Adrenal gland (tissue), 12 donors: ENCODE data around the gene SLC18A2. TPM values are rescaled to one million over a fixed set of nuclear protein-coding genes. Genes with fewer than 3 reads are reported as not detected.
A peak's percentile ranks its signal among the peaks of the same experiment; 100 is the strongest.

ENCODE experiments used
- DNase-seq, 7 donors: peaks; one replicate each; pipeline ENCODE4 v3.0.0-alpha.2; 2019 to 2020
- H3K27ac ChIP-seq, 5 donors: fragments of 200-600 bp; sonication (generic) in 4 of 5; 1 replicate in 3 of 5; 2 replicates in 2 of 5; pipeline versions ENCODE4 v1.5.1 to v1.8.0; 2016 to 2020; ENCODE audit warnings: mild to moderate bottlenecking in 1 of 5
- H3K27me3 ChIP-seq: fragments of 200-600 bp; 2 replicates; pipeline ENCODE4 v1.8.0; 2021
- H3K36me3 ChIP-seq, 2 donors: fragments of 200-600 bp; replicated peaks in 1 of 2; 1 replicate in 1 of 2; 2 replicates in 1 of 2; pipeline versions ENCODE4 v1.5.1 to v1.8.0; 2018 to 2022
- H3K4me1 ChIP-seq, 2 donors: fragments of 200-600 bp; replicated peaks in 1 of 2; 1 replicate in 1 of 2; 2 replicates in 1 of 2; pipeline versions ENCODE4 v1.5.1 to v1.8.0; 2018 to 2021
- H3K4me3 ChIP-seq, 4 donors: fragments of 200-600 bp; sonication (generic) in 3 of 4; one replicate each; pipeline ENCODE4 v1.5.1; 2016 to 2018
- H3K9me3 ChIP-seq, 3 donors: fragments of 200-600 bp; sonication (generic) in 1 of 3; replicated peaks in 1 of 3; 1 replicate in 2 of 3; 2 replicates in 1 of 3; pipeline versions ENCODE4 v1.5.1 to v1.8.0; 2016 to 2021
- CTCF ChIP-seq, 6 experiments: fragments of 450-650 bp in 4 of 6; fragments of 200-600 bp in 2 of 6; sonication (generic) in 1 of 6; IDR thresholded peaks; 1 replicate in 5 of 6; 2 replicates in 1 of 6; pipeline versions ENCODE4 v1.5.1 to v1.8.0; 2016 to 2021; ENCODE audit warnings: antibody characterized with exemption in 6 of 6, mild to moderate bottlenecking in 2 of 6, moderate library complexity in 1 of 6
- POLR2A ChIP-seq, 2 donors: fragments of 450-650 bp; IDR thresholded peaks; one replicate each; pipeline ENCODE4 v1.6.1; 2017; ENCODE audit warnings: antibody characterized with exemption in 2 of 2, mild to moderate bottlenecking in 2 of 2, moderate library complexity in 1 of 2
- WGBS, 4 donors: extraction: QIAGEN DNeasy Blood & Tissue Kit in 2 of 4; methylation state at CpG; one replicate each; pipeline versions ENCODE4 v1.1.5 to v1.1.7; 2013 to 2017; 5-methylcytosine and 5-hydroxymethylcytosine counted together
- intact Hi-C, 2 donors: fragments of 100-400 bp; cut with DNase I; formaldehyde crosslinking; loops; one replicate each; pipeline versions ENCODE4 v1.14.1 to v1.15.0; 2022 to 2023
- polyA plus RNA-seq, 3 donors: library from polyadenylated mRNA; stranded (reverse); fragments of 200-250 nt in 2 of 3; fragments of 350-450 nt in 1 of 3; fragmentation: Illumina TruSeq in 1 of 3; extraction: RNeasy Lipid Tissue Mini Kit (QIAGEN cat#74804) in 1 of 3; gene quantifications; one replicate each; pipeline ENCODE4 v1.2.3, GENCODE V29; 2013 to 2014
- total RNA-seq, 9 donors: library from RNA; depleted of rRNA in 4 of 9; stranded (reverse); fragments of >200 nt in 4 of 9; fragments of 120-200 nt in 1 of 9; fragmentation: NEBNext Ultra II Directional in 1 of 9; extraction: Animal tissue kit (Norgen Biotek cat#: 25700) in 1 of 9; gene quantifications; one replicate each; pipeline versions ENCODE4 v1.1.0 to v1.2.4, GENCODE V29; 2013 to 2023
- donor health status: healthy with polysubstance abuse.
- donor health status: Bipolar disorder and iron deficiency.
- donor health status: DM: yes; HTN: yes; CAD: no.
- donor health status: DM: no; HTN: no; CAD: no.
- donor health status: DM: no; HTN: no; CAD: no.
- donor health status: DM: yes; HTN: yes; CAD: no.

Gene SLC18A2
- total and polyA plus RNA-seq, 12 donors: 0.04 to 16.6 (median 4.2) TPM; not detected in 2

- WGBS, 4 donors: 81 to 93% (median 89%) methylated on average over 2 to 7 of the region's 7 CpGs
- peaks cover 10% of the 10 kb centered on the region for H3K27me3 ChIP-seq
Observed at GRCh38 chr10:117262903-117263293, 22.0 kb downstream of the SLC18A2 start.

GRCh38 chr10:117264782-117265181, 23.9 kb downstream of the SLC18A2 start:
- TF ChIP-seq CTCF (IDR thresholded peaks at IDR 0.05) (no peak), POLR2A (IDR thresholded peaks at IDR 0.05) (no peak)

More at GRCh38 chr10:117262903-117263293, 22.0 kb downstream of the SLC18A2 start:
- Histone ChIP-seq H3K4me3 (no peak overlapping the region), H3K27ac (peak overlapping the region in 1 of 5 donors; percentile 68), H3K36me3 (no peaks in the 10 kb centered on the region), H3K4me1 (no peaks in the 10 kb centered on the region), H3K9me3 (no peaks in the 10 kb centered on the region)
- TF ChIP-seq CTCF (IDR thresholded peaks at IDR 0.05): no peak
- no peak for TF ChIP-seq POLR2A (IDR thresholded peaks at IDR 0.05)
- intact Hi-C loops: no loop called here
- DNase-seq: no peak

GRCh38 chr10:117266400-117266799, 25.5 kb downstream of the SLC18A2 start:
- H3K27ac ChIP-seq: peak overlapping the region in 1 of 5 donors; percentile 50
- DNase-seq: peak in 1 of 7 donors; percentile 52
- intact Hi-C loops: no loop called here

More at GRCh38 chr10:117264782-117265181, 23.9 kb downstream of the SLC18A2 start:
- intact Hi-C loops: no loop called here
- Histone ChIP-seq H3K4me3 (no peak overlapping the region), H3K27ac (peak overlapping the region in 1 of 5 donors; percentile 68), H3K27me3 (peaks cover 10% of the 10 kb centered on the region), H3K36me3 (no peaks in the 10 kb centered on the region), H3K4me1 (no peaks in the 10 kb centered on the region), H3K9me3 (no peaks in the 10 kb centered on the region)
- WGBS, 4 donors: 61 to 82% (median 77%) methylated on average over 7 of the region's 7 CpGs
- DNase-seq: peak in 1 of 7 donors; percentile 79

GRCh38 chr10:117266812-117267211, 25.9 kb downstream of the SLC18A2 start:
- intact Hi-C loops: no loop called here
- no peak for DNase-seq
- 80 to 88% (median 87%) methylated on average over 2 of the region's 2 CpGs for WGBS, 4 donors

More at GRCh38 chr10:117266400-117266799, 25.5 kb downstream of the SLC18A2 start:
- Histone ChIP-seq H3K4me1 (no peaks in the 10 kb centered on the region), H3K27me3 (peaks cover 10% of the 10 kb centered on the region), H3K9me3 (no peaks in the 10 kb centered on the region), H3K4me3 (no peak overlapping the region), H3K36me3 (no peaks in the 10 kb centered on the region)
- TF ChIP-seq CTCF (IDR thresholded peaks at IDR 0.05) (no peak), POLR2A (IDR thresholded peaks at IDR 0.05) (no peak)
- 73 to 79% (median 76%) methylated on average over 9 of the region's 9 CpGs for WGBS, 4 donors

More at GRCh38 chr10:117266812-117267211, 25.9 kb downstream of the SLC18A2 start:
- Histone ChIP-seq H3K4me3 (no peak overlapping the region), H3K27me3 (peaks cover 10% of the 10 kb centered on the region), H3K36me3 (no peaks in the 10 kb centered on the region), H3K4me1 (no peaks in the 10 kb centered on the region), H3K9me3 (no peaks in the 10 kb centered on the region), H3K27ac (peak overlapping the region in 1 of 5 donors; percentile 50)
- TF ChIP-seq CTCF (IDR thresholded peaks at IDR 0.05) (no peak), POLR2A (IDR thresholded peaks at IDR 0.05) (no peak)
